OCI-LY7 (cell line): ENCODE data around the gene XKR3.

Source experiments
- EZH2phosphoT487 ChIP-seq: fragments of 200-600 bp; sonication (generic); IDR thresholded peaks from 2 replicates; pipeline ENCODE4 v1.6.1; 2018; ENCODE audit warnings: low read depth, borderline replicate concordance, mild to moderate bottlenecking, mixed run types, antibody characterized with exemption, low read length, moderate library complexity, mixed read lengths
- TF ChIP-seq, protein P1 (sequence below): fragments of 200-600 bp; sonication (generic); conservative IDR thresholded peaks from 2 replicates; pipeline ENCODE4 v1.5.1; 2014; ENCODE audit warnings: mild to moderate bottlenecking, antibody characterized with exemption, low read length, moderate library complexity, mixed read lengths

DNA sequence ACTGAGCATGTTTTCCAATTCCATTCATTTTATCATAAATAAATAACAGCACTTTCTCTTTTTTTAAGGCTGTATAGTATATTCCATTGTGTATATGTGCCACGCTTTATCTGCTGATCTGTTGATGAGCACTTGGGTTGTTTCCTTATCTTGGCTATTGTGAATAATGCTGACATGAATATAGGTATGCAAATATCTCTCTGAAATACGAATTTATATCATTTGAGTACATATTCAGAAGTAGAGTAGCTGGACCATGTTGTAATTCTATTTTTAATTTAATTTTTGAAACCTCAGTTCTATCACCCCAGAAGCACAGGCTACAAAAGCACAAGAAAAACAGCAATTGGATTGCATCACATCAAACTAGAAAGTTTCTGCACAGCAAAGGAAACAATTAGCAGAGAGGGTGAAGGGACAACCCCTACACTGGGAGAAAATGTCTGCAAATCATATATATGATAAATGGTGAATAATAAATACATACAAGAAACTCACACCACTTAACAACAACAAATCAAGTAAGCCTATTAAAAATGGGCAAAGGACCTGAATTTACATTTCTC is 43.4 kb downstream of the XKR3 start:
- no peak for TF ChIP-seq EZH2phosphoT487
- TF ChIP-seq, protein P1, sequence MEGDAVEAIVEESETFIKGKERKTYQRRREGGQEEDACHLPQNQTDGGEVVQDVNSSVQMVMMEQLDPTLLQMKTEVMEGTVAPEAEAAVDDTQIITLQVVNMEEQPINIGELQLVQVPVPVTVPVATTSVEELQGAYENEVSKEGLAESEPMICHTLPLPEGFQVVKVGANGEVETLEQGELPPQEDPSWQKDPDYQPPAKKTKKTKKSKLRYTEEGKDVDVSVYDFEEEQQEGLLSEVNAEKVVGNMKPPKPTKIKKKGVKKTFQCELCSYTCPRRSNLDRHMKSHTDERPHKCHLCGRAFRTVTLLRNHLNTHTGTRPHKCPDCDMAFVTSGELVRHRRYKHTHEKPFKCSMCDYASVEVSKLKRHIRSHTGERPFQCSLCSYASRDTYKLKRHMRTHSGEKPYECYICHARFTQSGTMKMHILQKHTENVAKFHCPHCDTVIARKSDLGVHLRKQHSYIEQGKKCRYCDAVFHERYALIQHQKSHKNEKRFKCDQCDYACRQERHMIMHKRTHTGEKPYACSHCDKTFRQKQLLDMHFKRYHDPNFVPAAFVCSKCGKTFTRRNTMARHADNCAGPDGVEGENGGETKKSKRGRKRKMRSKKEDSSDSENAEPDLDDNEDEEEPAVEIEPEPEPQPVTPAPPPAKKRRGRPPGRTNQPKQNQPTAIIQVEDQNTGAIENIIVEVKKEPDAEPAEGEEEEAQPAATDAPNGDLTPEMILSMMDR, result no peak
